ENCODE data around the gene LINC01488.

Gene LINC01488

DNA sequence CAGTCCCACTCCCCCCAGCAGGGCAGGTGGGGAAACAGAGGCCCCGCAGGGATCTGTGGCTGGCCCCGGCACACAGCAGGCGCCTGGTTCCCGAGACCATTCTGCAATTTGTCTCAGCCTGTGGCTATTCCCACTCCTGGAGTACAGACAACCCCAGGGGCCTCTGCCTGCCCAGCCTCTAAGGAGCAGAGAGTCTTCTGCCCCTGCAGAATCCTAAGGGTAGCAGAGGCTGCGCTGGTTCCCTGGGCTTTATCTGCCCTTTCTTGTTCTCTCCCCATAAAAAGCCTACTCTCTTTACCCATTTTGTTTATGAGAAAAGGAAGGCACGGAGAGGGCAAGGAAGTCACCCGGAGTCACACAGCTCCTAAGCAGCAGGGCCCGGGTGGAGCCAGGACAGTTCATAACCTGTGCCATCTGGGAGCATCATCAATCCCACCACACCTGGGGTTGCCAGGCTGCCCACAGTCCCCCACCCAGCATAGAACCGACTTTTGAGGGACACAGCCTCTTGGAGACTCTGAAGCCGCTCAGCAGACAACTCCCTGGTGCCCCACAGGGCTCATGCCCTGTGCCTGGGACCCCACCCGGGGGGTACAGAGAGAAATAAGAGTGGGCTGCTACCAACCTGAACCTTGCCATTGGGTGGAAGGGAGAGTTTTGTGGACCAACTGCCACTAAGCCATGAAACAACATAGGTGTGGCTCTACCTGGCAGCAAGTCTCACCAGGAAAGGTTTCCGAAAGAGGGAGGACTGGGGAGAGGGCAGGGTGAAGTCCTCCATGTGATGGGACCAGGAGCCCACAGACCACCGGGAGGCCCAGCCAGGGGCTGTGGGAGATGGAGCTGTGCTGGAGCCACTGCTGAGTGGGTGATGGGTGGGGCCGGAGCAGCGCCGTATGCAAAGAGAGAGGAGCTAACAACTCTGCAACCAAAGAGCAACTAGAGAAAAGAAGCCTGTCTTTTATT lies 17.2 kb upstream of the LINC01488 start:
- no peak for DNase-seq (ENCODE audit: low read depth)

DNA sequence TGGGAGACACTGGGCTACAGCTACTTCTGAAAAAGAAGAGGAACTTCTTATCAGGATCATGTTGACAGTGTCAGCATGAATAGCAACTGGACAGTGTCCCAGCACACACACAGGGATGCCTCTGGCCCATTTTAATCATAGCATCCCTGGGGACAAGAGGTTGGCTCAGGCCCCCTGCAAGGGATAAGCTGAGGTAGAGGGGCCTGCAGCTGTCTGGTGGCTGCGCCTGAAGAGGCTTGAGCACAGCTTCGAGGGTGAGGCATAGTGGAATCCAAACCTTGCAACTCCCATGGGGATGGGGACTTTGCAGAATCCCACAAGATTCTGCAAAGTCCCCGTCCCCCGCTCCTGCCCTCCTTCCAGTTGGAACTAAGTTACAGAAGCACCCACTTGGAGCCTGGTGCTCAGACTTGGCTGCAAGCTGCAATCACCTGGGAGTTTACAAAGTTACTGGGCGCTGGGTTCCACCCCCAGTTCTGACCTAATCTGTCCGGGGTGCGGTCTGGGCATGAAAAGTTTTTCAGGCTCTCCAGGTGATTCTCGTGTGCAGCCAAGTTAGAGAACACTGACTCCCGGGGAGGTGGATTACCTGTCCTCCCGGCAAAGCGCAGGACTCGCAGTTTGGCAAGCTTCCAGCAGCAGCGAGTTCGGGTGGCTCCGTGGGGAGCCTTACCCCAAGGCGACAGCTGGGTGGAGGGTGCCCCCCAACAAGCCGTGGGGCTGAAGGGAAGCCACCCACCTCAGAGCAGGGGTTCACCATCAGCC lies 16.0 kb upstream of the LINC01488 start:
- no peak for DNase-seq (ENCODE audit: low read depth)

DNA sequence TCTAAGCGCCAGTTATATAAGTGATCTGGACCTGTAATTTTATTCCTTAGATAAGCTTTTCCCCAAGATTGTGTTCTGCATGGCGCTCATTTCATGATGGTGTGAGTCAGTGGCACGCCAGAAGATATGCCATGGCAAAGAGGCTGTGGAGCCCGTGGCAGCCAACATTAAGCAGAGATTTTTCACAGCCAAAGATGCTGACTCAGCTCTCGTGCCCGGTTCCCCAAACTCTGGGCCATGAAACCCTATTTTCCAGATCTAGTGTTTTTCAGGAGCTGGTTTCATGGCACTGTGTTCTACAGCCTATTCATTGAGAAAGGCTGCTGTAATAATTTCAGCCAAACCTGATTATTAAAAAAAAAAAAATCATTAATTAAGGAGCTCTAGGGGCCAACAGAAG lies 15.4 kb upstream of the LINC01488 start:
- DNase-seq (ENCODE audit: low read depth) = no peak

DNA sequence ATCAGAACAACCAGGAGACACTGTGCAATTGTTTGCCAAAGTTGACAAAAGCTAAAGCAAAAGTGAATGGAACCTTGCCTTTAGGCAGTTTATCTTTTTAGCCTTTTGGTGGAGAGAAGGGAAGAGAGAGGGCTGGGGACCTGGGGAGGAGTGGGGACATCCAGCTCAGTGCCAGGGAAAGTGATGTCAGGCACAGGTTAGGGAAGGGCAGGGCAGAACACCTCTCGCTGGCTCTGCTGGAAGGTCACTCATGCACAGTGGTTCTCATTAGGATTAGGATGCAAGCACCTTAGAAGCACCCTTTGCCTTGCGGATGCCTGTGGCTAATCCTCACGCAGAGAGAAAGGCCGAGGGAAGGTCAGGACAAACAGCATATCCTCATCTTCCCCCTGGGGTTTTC lies 14.3 kb upstream of the LINC01488 start:
- DNase-seq (ENCODE audit: low read depth) = no peak

DNA sequence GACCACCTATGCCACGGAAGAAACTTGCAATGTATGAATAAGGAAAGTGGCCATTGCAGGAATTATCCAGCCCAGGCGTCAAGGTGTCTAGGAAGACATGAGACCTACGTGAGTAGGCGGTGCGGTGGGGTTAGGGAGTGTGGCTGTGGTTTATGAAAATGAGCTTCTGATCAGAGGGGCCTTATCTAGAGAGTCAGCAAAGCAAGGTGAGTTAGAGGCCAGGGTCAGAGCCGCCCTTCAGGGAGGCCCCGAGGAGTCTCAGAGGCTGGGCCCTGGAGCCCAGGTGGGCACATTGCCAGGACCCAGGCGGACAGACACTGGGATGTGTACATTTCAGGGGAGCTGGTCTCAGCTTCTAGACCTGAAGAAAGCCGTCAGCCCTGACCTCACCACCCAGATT lies 13.8 kb upstream of the LINC01488 start:
- DNase-seq (ENCODE audit: low read depth) = no peak

DNA sequence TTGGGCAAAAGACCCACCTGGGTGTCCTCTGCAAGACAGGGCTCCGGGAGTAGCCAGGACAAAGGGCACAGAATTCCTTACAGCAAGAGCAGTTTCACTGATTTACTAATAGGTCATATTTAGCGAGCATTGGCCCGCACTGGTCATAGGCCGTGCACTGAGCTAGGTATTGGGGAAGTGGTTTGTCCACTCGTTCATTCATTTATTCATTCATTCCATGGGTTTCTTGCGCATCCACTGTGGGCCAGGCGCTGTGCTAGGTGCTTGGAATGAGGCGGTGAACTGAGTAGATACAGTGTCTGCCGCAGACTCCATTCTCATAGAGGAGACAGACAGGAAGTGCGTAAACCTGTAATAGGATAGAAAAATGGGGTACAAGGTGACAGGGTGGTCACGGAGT lies 13.2 kb upstream of the LINC01488 start:
- no peak for DNase-seq (ENCODE audit: low read depth)

DNA sequence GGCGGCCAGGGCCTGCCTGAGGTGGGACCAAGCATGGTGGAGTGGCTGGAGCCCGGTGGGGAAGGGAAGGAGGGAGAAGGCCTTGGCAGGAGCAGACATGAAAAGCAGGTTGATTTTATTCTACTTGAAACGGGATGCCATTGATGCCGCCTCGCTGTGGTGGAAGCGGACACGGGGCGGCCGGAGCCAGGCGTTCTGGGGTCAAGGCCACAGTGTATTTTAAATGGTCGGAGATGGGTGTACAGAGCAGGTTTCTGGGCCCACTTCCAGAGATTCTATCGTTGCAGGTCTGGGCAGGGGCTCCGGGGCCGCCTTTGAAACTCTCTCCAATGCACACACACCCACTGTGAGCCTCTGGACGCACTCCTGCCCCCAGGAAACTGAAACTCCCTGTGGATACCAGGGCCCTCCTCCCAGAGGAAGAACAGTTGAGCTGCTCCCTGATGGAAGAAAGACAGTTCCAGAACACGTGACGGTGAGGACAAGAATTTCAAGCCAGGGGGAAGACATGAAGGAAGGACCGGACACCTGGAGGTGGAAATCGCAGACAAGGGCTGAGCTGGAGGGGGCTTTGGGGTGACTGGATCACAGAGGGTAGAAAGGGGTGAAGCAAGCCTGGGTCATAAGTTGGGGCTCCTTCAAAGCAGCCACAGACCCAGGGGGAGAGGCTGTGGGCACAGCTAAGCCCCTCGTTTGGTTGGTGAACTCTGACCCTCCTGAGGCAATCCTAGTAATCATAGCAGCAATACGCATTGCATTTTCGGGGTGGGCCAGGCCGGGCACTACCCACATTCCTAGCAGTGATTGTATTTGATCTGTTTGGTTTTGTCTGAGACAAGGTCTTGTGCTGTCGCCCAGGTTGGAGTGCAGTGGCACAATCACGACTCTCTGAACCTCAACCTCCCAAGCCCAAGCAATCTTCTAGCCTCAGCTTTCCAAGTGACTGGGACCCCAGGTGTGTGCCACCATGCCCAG lies 12.3 kb upstream of the LINC01488 start:
- no peak for DNase-seq (ENCODE audit: low read depth)

DNA sequence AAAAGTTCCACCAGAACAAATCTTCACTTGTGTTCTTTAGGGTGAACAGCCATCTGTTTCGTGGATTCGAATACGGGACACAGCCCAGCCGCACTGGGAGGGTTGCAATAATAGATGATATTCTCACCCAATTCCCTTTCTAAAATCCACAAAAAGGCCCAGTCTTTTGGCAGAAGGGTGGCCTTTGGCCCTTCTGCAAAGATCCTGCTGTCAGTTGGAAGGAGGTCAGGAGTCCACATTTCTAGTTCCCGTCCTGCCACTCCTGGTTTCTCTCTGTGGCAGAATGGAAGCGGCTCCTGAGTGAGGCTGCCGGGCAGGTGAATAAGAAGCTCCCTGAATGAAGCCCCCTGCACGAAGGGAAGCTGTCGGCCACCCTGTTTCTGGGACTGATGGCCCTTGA lies 11.2 kb upstream of the LINC01488 start:
- no peak for DNase-seq (ENCODE audit: low read depth)

DNA sequence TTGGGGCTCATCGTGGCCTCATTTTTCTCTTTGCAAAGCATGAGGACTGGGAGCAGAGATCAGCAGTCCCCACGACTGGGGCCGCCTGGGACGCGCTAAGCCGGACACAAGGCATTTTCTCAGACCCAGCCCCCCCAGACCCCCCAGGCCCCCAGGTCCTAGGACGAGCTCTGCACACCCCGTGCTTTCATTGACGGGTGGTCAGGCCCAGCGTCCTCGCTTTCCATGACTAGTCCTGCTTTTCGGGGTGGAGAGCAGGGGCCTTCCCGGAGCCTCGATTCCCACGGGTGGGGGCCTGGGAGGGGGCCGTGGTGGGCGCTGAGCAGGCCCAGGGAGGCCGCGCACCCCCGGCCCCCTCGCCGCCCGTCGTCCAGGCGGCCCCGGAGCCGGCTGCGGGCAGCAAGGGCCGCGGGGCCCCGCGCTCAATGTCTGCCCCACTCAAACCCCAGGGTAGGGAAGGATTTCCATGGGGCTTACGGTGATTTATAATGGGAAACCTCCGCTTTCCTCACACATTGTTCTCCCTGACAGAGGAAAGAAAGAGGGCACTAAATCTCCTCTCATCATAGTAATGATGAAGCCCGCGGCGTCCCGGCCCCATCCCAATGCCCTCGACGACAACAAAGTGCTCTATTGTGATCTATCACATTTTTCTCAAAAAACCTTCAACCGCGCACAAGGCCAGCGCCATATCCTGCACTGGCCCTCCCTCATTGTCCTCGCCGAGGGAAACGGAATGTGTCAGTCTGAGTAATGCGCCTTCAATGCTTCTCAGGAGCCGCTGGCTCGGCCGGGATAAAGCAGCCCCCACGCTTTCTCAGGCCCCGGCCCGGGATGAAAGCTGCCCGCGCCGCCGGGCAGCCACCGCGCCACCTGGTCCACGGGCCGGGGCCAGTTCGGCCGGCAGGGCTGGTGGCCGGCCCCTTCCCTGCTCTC lies 10.4 kb upstream of the LINC01488 start:
- DNase-seq (ENCODE audit: low read depth) = peak; percentile 65

DNA sequence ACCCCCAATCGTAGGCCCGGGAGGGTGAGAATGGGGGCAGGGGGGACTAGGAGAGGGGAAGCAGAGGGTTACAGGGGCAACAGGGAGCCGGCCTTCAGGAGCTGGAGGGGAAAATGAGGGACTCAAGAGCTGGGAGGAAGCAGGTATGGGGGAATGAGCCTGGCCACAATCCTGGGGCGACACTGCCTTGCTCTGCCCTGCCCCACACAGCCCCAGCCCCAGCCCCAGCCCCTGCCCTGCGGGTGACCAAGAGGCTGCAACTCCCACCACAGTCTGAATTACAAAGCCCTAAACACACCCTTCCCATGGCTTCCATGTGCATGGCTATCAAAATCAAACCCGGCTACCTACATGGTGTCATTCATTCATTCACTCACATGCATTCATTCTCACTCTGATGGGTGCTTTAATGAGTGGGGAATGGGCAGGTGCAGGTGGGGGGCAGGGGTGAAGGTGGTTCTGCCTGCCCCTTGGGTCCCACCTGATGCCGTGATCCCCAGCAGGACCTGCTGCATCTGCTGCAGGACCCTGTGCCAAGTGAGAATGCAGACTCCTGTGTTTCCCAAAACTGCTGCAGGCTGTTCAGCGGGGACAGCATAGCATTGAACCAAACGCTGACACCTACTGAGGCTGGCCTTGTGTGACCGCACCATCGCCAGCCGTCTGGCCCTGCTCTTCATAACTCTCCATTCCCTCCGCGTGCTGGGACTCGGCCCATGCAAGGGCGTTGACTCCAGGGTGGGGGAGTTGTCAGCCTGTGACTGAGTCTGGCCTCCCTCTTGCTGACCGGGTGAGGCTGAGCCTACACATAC lies 9.5 kb upstream of the LINC01488 start:
- no peak for DNase-seq (ENCODE audit: low read depth)

DNA sequence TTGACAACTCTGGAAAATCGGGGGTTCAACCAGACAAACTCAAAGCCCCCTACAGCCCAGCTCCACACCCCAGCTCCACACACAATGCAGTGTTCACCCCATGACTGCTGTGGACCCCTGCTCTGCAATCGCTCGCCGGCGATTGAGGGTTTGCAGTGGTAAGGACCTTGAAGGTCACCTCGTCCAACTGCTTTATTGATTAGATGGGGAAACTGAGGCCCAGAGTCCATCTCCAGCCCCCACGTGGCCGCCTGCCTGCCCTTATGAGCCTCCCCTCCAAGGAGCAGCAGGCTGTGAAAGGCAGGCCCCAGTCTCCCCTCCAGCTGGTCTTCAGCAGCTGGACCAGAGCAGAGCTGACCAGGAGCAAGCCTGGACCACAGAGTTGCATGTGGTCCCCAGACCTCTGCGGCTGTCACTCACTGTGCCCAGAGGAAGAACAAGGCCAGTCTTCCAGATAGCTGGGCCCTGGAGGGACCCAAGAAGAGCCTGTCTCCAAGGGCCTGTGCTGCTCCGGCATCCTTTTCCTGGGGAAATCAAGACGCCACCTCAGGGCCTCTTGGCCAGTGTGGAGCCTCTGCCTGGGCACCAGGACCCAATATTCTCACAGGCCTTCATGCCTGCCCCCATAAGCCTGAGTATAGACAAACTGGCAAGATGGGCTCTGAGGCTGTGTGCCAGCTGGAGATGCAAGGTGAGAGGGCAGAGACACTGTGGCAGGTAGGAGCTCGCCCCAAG lies 8.8 kb upstream of the LINC01488 start:
- no peak for DNase-seq (ENCODE audit: low read depth)

DNA sequence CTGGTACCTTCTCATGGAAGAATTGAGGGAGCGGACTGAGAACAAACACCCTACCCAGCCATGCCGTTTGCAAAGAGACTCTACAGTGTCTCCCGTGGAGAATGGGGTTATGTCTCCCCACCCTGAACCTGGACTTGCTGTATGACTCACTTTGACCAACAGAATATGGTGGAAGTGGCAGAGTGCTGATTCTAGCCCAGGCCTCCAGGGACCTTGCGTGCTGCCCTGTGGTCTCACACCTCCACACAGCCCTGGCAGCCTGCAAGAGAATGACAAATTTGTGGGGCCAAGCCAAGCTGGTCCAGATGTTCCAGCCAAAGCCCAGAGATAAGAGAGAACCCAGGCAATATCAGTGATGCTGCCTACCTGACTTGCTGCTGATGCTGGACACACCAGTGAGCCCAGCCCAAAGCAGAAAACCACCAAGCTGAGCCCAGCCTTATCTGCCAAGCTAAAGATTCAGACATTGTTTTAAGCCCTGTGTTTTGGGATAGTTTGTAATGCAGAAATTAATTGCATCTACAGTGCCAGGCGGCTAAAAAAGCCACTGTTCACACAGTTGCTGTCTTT lies 8.1 kb upstream of the LINC01488 start:
- no peak for DNase-seq (ENCODE audit: low read depth)

DNA sequence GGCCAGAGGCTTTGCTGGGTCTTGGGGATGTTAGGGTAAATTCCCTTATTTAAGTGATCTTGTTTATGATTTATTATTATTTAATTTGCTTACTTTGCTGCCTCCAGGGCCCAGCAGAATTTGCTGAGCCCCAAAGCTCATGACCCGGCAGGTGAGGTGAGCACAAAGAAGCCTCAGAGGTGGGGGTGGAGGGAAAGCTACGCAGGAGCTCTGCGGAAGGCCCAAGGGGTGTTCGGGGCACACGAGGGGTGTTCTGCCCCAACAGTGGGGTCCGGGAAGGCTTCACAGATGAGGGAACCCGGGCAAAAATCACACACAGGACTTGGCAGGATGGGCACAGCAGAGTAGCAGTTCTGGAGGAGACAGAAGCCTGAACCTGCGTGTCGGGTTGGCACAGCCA lies 6.7 kb upstream of the LINC01488 start:
- DNase-seq (ENCODE audit: low read depth) = no peak

DNA sequence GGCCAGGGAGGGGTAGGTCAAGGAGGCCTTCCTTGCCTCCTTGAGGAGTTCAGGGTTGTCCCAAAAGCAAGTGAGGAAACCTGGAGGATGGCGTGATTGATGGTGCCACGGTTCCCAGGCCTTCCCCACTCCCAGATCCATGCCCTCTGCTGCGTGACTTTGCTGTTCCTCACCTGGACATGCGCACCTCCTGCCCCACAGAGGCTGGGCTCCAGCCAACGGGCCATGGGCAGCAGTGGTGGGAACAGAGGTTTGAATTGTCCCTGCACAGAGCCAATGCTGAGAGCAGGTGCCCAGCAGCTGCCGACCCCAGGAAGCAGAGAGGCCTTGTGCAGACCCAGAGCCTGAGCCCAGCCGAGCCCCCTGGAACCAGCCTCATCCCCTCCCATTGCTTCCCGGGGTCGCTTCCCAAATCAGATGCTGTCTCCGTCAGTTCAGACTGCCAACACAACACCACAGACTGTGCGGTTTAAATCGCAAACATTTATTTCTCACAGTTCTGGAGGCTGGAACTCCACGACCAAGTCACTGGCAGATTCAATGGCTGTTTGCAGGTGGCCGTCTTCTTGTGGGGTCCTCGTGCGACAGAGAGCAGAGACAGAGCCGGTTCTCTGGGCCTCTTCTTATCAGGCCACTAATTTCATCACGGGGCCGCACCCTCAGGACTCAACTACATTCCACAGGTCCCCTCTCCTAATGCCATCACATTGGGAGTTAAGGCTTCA lies 6.2 kb upstream of the LINC01488 start:
- DNase-seq (ENCODE audit: low read depth) = no peak

DNA sequence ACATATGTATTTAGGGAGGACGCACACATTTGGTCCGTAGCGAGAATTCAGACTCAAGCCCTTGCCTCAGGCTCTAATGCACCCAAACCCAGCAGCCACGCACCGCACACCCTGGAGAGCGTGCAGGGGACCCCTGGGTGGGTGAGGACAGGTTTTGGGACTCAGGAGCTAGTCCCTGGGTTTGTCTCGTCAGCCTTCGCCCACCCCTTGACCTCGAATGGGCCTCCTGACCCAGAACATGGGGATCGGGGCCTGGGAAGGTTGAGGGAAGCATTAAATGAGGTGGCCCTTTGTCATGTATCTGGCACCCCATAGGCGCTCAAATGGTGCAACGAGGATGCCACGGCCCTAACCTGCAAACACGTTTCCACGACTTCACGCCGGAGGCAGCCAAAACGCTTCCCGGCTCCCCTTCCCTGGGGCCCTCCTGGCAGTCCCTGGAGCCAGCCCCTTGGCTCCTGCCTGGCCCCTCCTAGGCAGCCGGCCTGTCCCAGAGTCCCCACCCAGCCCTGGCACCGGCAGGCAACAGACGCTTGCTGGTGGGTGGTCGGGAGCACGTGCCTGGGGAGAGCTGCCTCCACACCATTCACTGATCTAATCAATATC lies 5.5 kb upstream of the LINC01488 start:
- no peak for DNase-seq (ENCODE audit: low read depth)

DNA sequence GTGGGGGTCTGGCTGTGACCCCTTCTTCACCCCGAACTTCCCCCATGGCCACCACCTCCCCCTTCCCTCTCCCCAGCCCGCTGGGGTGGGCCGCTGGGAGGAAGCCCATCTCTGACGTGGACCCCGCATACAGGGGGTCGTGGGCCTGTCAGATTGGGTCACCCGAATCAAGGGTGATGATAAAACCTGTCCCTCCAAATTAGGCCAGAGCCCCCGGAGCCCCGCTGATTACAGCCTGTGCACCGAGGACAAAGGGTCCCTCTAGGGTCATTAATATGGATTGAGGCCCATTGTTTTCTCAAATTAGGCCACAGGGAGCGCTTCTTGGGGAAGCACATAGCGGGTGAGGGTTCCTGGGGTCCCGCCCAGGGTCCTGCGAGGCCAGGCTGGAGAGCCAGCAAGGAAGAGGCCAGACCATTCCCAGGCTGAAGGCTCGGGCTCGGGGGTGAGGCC lies 4.9 kb upstream of the LINC01488 start:
- DNase-seq (ENCODE audit: low read depth) = no peak

DNA sequence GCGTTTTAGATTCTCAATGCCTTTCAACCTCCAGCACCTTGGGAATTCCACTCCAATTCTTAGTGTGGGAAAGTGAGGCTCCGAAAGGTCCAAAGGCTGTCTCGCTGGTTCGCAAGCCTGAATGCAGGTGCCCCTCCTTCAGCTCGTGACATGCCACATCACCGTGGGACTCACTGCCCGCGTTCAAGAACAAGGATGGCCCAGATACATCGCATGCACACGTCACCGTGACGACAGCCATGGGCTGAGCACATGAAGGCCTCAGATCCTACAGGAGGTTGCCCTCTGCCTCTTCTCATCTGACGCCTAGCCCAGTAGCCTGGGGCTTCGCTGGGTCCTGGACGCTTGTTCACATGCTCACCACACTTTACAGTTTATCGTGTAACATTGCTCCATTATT lies 4.4 kb upstream of the LINC01488 start:
- no peak for DNase-seq (ENCODE audit: low read depth)
